ENCODE measurements around the gene CMTM7.

Gene CMTM7

GRCh38 chr3:32493437-32494414 lies 102.1 kb downstream of the CMTM7 start:
- DNase-seq, result no peak

- no peak for DNase-seq
Observed at GRCh38 chr3:32495085-32495484, 103.4 kb downstream of the CMTM7 start.

- no peak for DNase-seq
Observed at GRCh38 chr3:32495609-32496008, 104.0 kb downstream of the CMTM7 start.

- no peak for DNase-seq
Observed at GRCh38 chr3:32498252-32498651, 106.6 kb downstream of the CMTM7 start.

GRCh38 chr3:32498992-32499391 lies 107.3 kb downstream of the CMTM7 start:
- no peak for DNase-seq

GRCh38 chr3:32499585-32499984 lies 107.9 kb downstream of the CMTM7 start:
- DNase-seq, result no peak

- no peak for DNase-seq
Observed at GRCh38 chr3:32500231-32500630, 108.6 kb downstream of the CMTM7 start.

- DNase-seq, result no peak
Observed at GRCh38 chr3:32500880-32501782, 109.5 kb downstream of the CMTM7 start.

GRCh38 chr3:32501783-32502117 lies 110.1 kb downstream of the CMTM7 start:
- no peak for DNase-seq

GRCh38 chr3:32502118-32502945 lies 110.7 kb downstream of the CMTM7 start, which contains the start of gene CMTM6:
TSS of gene CMTM6 (minus strand) at chr3:32502852. CDS start at chr3:32502745, 107 bp downstream.
- DNase-seq, result peak; percentile 85

- no peak for DNase-seq
Observed at GRCh38 chr3:32502946-32503286, 111.3 kb downstream of the CMTM7 start.

Data from RPMI8226 (cell line).